DOHH2 (cell line): Measurements from ENCODE around the gene ARL6.

Experiments
- CTCF ChIP-seq: fragments of 200-600 bp; sonication (generic); IDR thresholded peaks from one replicate; pipeline ENCODE4 v1.5.1; 2014; ENCODE audit warnings: antibody characterized with exemption, mild to moderate bottlenecking, low read depth, low read length; ENCODE audit not compliant: poor library complexity, severe bottlenecking
- EZH2phosphoT487 ChIP-seq: fragments of 200-600 bp; sonication (generic); IDR thresholded peaks from 2 replicates; pipeline ENCODE4 v1.6.1; 2017; ENCODE audit warnings: borderline replicate concordance, mild to moderate bottlenecking, antibody characterized with exemption, low read length, moderate library complexity, mixed read lengths

GRCh38 chr3:97719156-97719821, 45.3 kb upstream of the ARL6 start:
- no peak for TF ChIP-seq EZH2phosphoT487
- TF ChIP-seq CTCF, result peak; percentile 86
